Coronary artery (tissue), 2 donors: ENCODE data around the gene ZCWPW2.
A peak's percentile ranks its signal among the peaks of the same experiment; 100 is the strongest.

Experiments
- DNase-seq: peaks from one replicate; pipeline ENCODE4 v3.0.0-alpha.2; 2017; ENCODE audit warnings: low spot score
- H3K27ac ChIP-seq, 2 donors: fragments of 200-600 bp; sonication (generic); one replicate each; pipeline ENCODE4 v1.5.1; 2016 to 2019
- H3K4me3 ChIP-seq: fragments of 200-600 bp; sonication (generic); 2 replicates; pipeline ENCODE4 v1.5.1; 2016; ENCODE audit warnings: mild to moderate bottlenecking, moderate library complexity
- TF ChIP-seq, protein P1 (sequence below): fragments of 200-600 bp; sonication (generic); IDR thresholded peaks from one replicate; pipeline ENCODE4 v1.5.1; 2019; ENCODE audit warnings: antibody characterized with exemption

ZCWPW2 gene

GRCh38 chr3:28349469-28350000, 1.0 kb downstream of the ZCWPW2 start:
- no peak for DNase-seq
- Histone ChIP-seq H3K4me3 (peak overlapping the region; percentile 96), H3K27ac (peak overlapping the region; percentile 99 to 100)
- TF ChIP-seq, protein P1, sequence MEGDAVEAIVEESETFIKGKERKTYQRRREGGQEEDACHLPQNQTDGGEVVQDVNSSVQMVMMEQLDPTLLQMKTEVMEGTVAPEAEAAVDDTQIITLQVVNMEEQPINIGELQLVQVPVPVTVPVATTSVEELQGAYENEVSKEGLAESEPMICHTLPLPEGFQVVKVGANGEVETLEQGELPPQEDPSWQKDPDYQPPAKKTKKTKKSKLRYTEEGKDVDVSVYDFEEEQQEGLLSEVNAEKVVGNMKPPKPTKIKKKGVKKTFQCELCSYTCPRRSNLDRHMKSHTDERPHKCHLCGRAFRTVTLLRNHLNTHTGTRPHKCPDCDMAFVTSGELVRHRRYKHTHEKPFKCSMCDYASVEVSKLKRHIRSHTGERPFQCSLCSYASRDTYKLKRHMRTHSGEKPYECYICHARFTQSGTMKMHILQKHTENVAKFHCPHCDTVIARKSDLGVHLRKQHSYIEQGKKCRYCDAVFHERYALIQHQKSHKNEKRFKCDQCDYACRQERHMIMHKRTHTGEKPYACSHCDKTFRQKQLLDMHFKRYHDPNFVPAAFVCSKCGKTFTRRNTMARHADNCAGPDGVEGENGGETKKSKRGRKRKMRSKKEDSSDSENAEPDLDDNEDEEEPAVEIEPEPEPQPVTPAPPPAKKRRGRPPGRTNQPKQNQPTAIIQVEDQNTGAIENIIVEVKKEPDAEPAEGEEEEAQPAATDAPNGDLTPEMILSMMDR = no peak

GRCh38 chr3:28376424-28376823, 27.9 kb downstream of the ZCWPW2 start:
- no peak for DNase-seq
- Histone ChIP-seq H3K27ac (no peak overlapping the region), H3K4me3 (no peak overlapping the region)
- TF ChIP-seq, protein P1 = no peak

- H3K27ac ChIP-seq = no peak overlapping the region
- TF ChIP-seq, protein P1 = no peak
- no peak overlapping the region for H3K4me3 ChIP-seq
- DNase-seq = no peak
These were observed 37.5 kb downstream of the ZCWPW2 start for GRCh38 chr3:28386049-28386448.

- Histone ChIP-seq H3K4me3 (no peak overlapping the region), H3K27ac (no peak overlapping the region)
- DNase-seq = no peak
- TF ChIP-seq, protein P1 = no peak
These were observed 40.5 kb downstream of the ZCWPW2 start for GRCh38 chr3:28388978-28389377.

- TF ChIP-seq, protein P1 = no peak
- H3K4me3 ChIP-seq = no peak overlapping the region
- no peak for DNase-seq
- H3K27ac ChIP-seq = no peak overlapping the region
These were observed 50.7 kb downstream of the ZCWPW2 start for GRCh38 chr3:28399206-28399605.

GRCh38 chr3:28406241-28406640, 57.7 kb downstream of the ZCWPW2 start:
- no peak overlapping the region for H3K27ac ChIP-seq
- H3K4me3 ChIP-seq = no peak overlapping the region
- TF ChIP-seq, protein P1 = no peak
- no peak for DNase-seq

DNA sequence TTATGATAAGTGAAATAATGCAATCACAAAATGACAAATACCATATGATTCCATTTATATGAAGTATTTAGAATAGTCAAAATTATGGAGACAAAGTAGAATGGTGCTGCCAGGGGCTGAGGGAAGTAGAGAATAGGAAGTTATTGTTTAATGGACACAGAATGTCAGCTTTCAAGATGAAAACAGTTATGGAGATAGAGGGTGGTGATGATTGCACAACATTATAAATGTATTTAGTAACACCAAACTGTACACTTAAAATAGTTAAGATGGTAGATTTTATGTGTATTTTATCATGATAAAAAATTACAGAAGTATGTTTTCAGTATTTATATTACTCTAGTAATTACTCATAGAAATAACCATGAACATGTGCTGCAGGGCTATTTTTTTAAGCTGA, 100.9 kb downstream of the ZCWPW2 start:
- Histone ChIP-seq H3K27ac (no peak overlapping the region), H3K4me3 (no peak overlapping the region)
- TF ChIP-seq, protein P1 = no peak
- no peak for DNase-seq
